Measurements from ENCODE around the gene RNLS. TPM values are rescaled to one million over a fixed set of nuclear protein-coding genes. Genes with fewer than 3 reads are reported as not detected.

The RNLS gene
- total RNA-seq, 1 donor from 2014 or later: 3.7 TPM

DNA sequence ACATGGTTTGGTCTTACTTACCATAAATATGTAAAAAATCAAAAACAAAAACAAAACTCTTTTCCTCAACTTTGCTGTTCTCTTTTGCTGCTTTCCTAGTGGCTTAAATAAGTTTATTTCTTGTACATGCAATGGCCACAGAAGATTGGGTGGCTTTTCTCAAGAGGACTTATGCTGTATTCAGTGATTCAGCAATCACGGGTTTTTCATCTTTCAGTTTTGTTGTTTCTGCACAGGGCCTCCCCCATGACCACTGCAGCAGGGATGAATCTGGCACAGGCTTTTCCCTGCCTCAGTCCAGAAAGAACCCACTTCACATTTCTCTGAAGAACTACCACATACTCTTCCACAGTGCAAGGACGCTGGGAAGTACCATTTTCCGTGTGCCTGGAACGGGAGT is 355.0 kb downstream of the RNLS start:
- Histone ChIP-seq H3K4me3 (no peak overlapping the region), H3K27ac (no peak overlapping the region), H3K4me1 (no peaks in the 10 kb centered on the region), H3K27me3 (no peaks in the 10 kb centered on the region), H3K9me3 (no peaks in the 10 kb centered on the region), H3K36me3 (no peaks in the 10 kb centered on the region)
- ATAC-seq: no peak
- DNase-seq: no peak
- intact Hi-C loops (cut with DNase I): no loop called here
- TF ChIP-seq, protein P1, sequence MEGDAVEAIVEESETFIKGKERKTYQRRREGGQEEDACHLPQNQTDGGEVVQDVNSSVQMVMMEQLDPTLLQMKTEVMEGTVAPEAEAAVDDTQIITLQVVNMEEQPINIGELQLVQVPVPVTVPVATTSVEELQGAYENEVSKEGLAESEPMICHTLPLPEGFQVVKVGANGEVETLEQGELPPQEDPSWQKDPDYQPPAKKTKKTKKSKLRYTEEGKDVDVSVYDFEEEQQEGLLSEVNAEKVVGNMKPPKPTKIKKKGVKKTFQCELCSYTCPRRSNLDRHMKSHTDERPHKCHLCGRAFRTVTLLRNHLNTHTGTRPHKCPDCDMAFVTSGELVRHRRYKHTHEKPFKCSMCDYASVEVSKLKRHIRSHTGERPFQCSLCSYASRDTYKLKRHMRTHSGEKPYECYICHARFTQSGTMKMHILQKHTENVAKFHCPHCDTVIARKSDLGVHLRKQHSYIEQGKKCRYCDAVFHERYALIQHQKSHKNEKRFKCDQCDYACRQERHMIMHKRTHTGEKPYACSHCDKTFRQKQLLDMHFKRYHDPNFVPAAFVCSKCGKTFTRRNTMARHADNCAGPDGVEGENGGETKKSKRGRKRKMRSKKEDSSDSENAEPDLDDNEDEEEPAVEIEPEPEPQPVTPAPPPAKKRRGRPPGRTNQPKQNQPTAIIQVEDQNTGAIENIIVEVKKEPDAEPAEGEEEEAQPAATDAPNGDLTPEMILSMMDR (IDR thresholded peaks at IDR 0.05): no peak

DNA sequence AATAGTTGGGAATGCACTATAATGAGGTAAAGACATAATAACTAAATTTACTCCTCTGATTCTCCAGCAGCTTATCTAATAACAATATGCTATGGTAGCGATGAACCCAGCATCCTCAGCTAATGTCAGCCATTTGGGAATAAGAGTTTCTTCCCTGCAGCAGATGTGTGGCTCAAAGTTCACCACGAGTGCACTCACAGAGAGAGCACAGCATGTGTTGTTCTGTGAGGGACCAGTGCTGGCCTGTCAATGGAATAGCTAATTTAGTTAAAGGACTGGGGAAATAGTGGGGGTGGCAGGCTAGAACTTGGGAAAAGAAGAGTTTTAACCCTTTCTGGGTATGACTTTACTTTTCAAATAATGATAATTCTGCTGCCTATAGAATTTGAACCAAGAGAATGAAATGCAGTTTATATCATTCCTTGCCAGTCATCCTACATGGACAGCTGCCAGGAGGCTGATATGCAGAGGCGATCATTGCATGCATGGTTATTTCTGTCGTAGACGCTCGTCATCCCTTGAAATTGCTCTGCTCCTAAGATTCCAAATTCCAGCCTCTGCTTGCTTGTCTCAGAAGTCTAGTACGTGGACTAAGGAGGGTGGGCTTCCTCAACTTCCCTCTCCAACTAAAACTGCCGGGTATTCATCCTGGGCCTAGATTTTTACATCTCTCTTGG is 355.6 kb downstream of the RNLS start:
- intact Hi-C loops (cut with DNase I): no loop called here
- Histone ChIP-seq H3K4me1 (no peaks in the 10 kb centered on the region), H3K27ac (no peak overlapping the region), H3K36me3 (no peaks in the 10 kb centered on the region), H3K27me3 (no peaks in the 10 kb centered on the region), H3K9me3 (no peaks in the 10 kb centered on the region), H3K4me3 (no peak overlapping the region)
- ATAC-seq (no peak), DNase-seq (no peak)
- TF ChIP-seq, protein P1 (IDR thresholded peaks at IDR 0.05): no peak

DNA sequence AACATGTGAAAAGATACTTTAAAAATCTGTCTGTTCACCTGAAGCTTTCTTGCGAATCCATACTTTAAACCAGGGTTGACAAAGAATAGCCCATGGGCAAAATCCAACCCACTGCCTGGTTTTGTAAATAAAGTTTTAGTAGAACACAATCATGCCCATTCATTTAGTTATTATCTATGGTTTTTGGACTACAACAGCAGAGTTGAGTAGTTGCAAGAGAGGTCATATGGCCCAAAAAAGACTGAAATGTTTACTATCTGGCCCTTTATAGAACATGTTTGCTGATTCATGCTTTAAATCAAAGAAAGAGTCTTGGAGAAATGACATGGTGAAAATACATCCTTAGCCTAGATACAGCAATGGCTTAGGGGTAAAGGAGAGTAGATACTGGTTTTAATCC is 356.2 kb downstream of the RNLS start:
- Histone ChIP-seq H3K27ac (no peak overlapping the region), H3K4me1 (no peaks in the 10 kb centered on the region), H3K4me3 (no peak overlapping the region), H3K27me3 (no peaks in the 10 kb centered on the region), H3K9me3 (no peaks in the 10 kb centered on the region), H3K36me3 (no peaks in the 10 kb centered on the region)
- intact Hi-C loops (cut with DNase I): no loop called here
- TF ChIP-seq, protein P1 (IDR thresholded peaks at IDR 0.05): no peak
- DNase-seq (no peak), ATAC-seq (no peak)

DNA sequence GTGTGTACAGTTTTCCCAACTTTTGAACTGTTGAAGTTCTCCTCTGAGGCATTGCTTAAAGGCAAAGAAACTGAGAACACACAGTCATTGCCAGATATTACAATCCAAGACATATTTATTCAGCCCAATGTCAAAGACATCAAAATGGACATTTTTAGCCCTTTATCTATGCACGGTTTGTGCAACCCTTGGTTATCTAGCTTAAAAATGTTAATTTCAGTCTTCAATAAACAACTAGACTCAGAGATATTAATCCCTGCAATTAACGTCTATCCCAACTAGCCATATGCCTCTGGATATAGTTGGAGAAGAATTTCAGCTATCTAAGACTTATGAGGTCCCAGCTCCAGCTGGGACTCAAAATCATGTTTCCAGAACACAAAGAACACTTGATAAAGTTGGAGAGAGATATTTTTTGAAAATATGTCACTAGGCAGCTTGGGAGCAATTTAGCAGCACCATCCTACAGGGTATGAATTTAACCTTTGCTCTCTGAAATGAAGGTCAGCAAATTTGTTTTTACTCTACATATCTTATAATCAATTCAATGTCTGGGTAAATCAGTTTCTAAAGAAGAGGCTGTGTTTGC is 357.0 kb downstream of the RNLS start:
- Histone ChIP-seq H3K36me3 (no peaks in the 10 kb centered on the region), H3K4me1 (no peaks in the 10 kb centered on the region), H3K27ac (no peak overlapping the region), H3K4me3 (no peak overlapping the region), H3K9me3 (no peaks in the 10 kb centered on the region), H3K27me3 (no peaks in the 10 kb centered on the region)
- ATAC-seq (no peak), DNase-seq (no peak)
- TF ChIP-seq, protein P1 (IDR thresholded peaks at IDR 0.05): no peak
- intact Hi-C loops (cut with DNase I): no loop called here

Other genes starting within 250 kb of the RNLS start
- gene LIPJ, start 3.4 kb upstream of the RNLS start, total RNA-seq: not detected
- gene LIPF, start 81.1 kb upstream of the RNLS start, total RNA-seq: not detected
- not detected for gene LIPK, start 122.9 kb upstream of the RNLS start, total RNA-seq
- 1.0 TPM for gene LIPN, start 176.7 kb upstream of the RNLS start, total RNA-seq
- gene LIPM, start 219.4 kb upstream of the RNLS start, total RNA-seq: not detected